ENCODE measurements around the gene PEAR1. TPM values are rescaled to one million over a fixed set of nuclear protein-coding genes. Genes with fewer than 3 reads are reported as not detected.

The PEAR1 gene
- total RNA-seq, 4 donors from 2014 or later: 11.2 to 21.9 (median 14.4) TPM

GRCh38 chr1:156948708-156949107 is 55.2 kb downstream of the PEAR1 start:
- Histone ChIP-seq H3K27me3 (no peaks in the 10 kb centered on the region), H3K4me3 (replicated peaks in 1 of 3) (no peak overlapping the region), H3K9me3 (no peaks in the 10 kb centered on the region), H3K27ac (no peak overlapping the region), H3K4me1 (peaks cover 0 to 5% of the 10 kb centered on the region in 2 donors), H3K36me3 (peaks cover 30 to 65% of the 10 kb centered on the region in 2 donors)
- intact Hi-C loops (cut with DNase I): no loop called here
- no peak for TF ChIP-seq POLR2A (IDR thresholded peaks at IDR 0.05)
- TF ChIP-seq CTCF (IDR thresholded peaks at IDR 0.05): no peak
- DNase-seq: no peak
- 79 to 84% methylated on average over 4 of the region's 4 CpGs for WGBS, 2 donors

GRCh38 chr1:156949127-156949526 is 55.6 kb downstream of the PEAR1 start:
- Histone ChIP-seq H3K9me3 (no peaks in the 10 kb centered on the region), H3K27me3 (no peaks in the 10 kb centered on the region), H3K4me3 (replicated peaks in 1 of 3) (no peak overlapping the region), H3K27ac (no peak overlapping the region), H3K4me1 (peaks cover 0 to 5% of the 10 kb centered on the region in 2 donors), H3K36me3 (peaks cover 30 to 60% of the 10 kb centered on the region in 2 donors)
- TF ChIP-seq POLR2A (IDR thresholded peaks at IDR 0.05) (no peak), CTCF (IDR thresholded peaks at IDR 0.05) (no peak)
- DNase-seq: no peak
- WGBS, 2 donors: 91 to 100% methylated on average over 5 of the region's 5 CpGs
- intact Hi-C loops (cut with DNase I): no loop called here

GRCh38 chr1:156951371-156951770 is 57.9 kb downstream of the PEAR1 start:
- no peak for DNase-seq
- Histone ChIP-seq H3K4me1 (no peaks in the 10 kb centered on the region), H3K36me3 (peaks cover 39 to 56% of the 10 kb centered on the region in 2 donors), H3K27ac (no peak overlapping the region), H3K27me3 (no peaks in the 10 kb centered on the region), H3K4me3 (replicated peaks in 1 of 3) (no peak overlapping the region), H3K9me3 (no peaks in the 10 kb centered on the region)
- 92 to 100% methylated on average over 4 to 5 of the region's 5 CpGs for WGBS, 2 donors
- intact Hi-C loops (cut with DNase I): no loop called here
- no peak for TF ChIP-seq CTCF (IDR thresholded peaks at IDR 0.05)
- no peak for TF ChIP-seq POLR2A (IDR thresholded peaks at IDR 0.05)

GRCh38 chr1:156953571-156953970 is 60.1 kb downstream of the PEAR1 start:
- Histone ChIP-seq H3K36me3 (peaks cover 34 to 58% of the 10 kb centered on the region in 2 donors), H3K4me1 (no peaks in the 10 kb centered on the region), H3K27ac (no peak overlapping the region), H3K9me3 (no peaks in the 10 kb centered on the region), H3K27me3 (no peaks in the 10 kb centered on the region), H3K4me3 (replicated peaks in 1 of 3) (no peak overlapping the region)
- 78 to 90% methylated on average over 2 of the region's 2 CpGs for WGBS, 2 donors
- DNase-seq: no peak
- intact Hi-C loops (cut with DNase I): no loop called here
- TF ChIP-seq CTCF (IDR thresholded peaks at IDR 0.05): no peak
- TF ChIP-seq POLR2A (IDR thresholded peaks at IDR 0.05): no peak

- intact Hi-C loops (cut with DNase I): no loop called here
- no peak for DNase-seq
- no peak overlapping the region for H3K4me3 ChIP-seq (replicated peaks in 1 of 3)
- no peak overlapping the region for H3K27ac ChIP-seq
- WGBS, 2 donors: 95 to 98% methylated on average over 10 of the region's 10 CpGs
- H3K4me1 ChIP-seq: no peaks in the 10 kb centered on the region
- peaks cover 56 to 60% of the 10 kb centered on the region in 2 donors for H3K36me3 ChIP-seq
- no peaks in the 10 kb centered on the region for H3K9me3 ChIP-seq
- TF ChIP-seq CTCF (IDR thresholded peaks at IDR 0.05) (no peak), POLR2A (IDR thresholded peaks at IDR 0.05) (no peak)
- H3K27me3 ChIP-seq: no peaks in the 10 kb centered on the region
Measured at GRCh38 chr1:156956333-156956732, 62.8 kb downstream of the PEAR1 start.

Data from thyroid gland (tissue), 4 donors.